ENCODE results near the gene GSDME. TPM values are rescaled to one million over a fixed set of nuclear protein-coding genes. Genes with fewer than 3 reads are reported as not detected.
A peak's percentile ranks its signal among the peaks of the same experiment; 100 is the strongest.

The GSDME gene
- total RNA-seq, 1 donor from 2014 or later: 63.7 TPM

DNA sequence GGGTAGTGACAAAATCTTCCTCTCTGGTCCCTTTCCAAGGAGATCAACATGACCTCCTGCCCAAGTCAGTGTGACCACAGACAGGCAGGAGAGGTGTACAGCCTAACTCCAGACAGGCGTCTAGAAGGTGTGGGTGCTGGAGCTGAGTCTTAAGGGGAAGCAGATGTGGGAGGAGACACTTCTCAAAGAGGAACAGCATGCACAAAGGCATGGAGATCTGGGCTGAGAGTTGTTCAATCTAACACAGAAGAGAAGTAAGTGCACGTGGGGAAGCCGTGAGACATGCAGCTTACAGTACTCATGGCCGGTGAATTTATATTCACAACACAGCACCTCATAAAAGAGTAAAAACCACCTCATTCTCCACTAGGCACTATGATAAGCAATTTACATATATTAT, 23.8 kb upstream of the GSDME start:
- FAIRE-seq: no peak

DNA sequence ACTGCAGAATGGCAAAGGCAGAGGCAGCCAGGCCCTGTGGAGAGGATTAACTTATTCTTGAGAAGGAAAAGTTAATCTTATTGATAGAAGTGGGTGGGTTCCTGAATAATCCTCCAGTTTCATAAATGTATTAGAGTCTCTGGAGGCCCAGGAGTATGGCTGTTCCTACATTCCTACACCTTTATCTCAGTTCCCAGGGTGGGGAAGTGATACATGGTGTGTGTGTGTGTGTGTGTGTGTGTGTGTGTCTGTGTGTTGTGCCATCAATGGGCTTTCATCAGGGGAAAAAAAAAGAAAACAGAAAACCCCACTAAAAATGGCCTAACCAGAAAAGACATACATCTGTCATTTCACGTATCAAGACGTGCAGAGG, 22.0 kb upstream of the GSDME start:
- FAIRE-seq: no peak
- no peaks in the 10 kb centered on the region for H3K27me3 ChIP-seq (ENCODE audit: control insufficient read depth, insufficient read depth, low read length)
- TF ChIP-seq, protein P1, sequence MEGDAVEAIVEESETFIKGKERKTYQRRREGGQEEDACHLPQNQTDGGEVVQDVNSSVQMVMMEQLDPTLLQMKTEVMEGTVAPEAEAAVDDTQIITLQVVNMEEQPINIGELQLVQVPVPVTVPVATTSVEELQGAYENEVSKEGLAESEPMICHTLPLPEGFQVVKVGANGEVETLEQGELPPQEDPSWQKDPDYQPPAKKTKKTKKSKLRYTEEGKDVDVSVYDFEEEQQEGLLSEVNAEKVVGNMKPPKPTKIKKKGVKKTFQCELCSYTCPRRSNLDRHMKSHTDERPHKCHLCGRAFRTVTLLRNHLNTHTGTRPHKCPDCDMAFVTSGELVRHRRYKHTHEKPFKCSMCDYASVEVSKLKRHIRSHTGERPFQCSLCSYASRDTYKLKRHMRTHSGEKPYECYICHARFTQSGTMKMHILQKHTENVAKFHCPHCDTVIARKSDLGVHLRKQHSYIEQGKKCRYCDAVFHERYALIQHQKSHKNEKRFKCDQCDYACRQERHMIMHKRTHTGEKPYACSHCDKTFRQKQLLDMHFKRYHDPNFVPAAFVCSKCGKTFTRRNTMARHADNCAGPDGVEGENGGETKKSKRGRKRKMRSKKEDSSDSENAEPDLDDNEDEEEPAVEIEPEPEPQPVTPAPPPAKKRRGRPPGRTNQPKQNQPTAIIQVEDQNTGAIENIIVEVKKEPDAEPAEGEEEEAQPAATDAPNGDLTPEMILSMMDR (IDR thresholded peaks at IDR 0.05; ENCODE audit: insufficient read depth, low read length, severe bottlenecking): no peak

More for the DNA sequence above, 23.8 kb upstream of the GSDME start:
- TF ChIP-seq, protein P1 (IDR thresholded peaks at IDR 0.05; ENCODE audit: insufficient read depth, low read length, severe bottlenecking): no peak
- H3K4me3 ChIP-seq (ENCODE audit: low read depth, low read length): no peak overlapping the region
- no peak for DNase-seq (ENCODE audit: low read depth)
- no peaks in the 10 kb centered on the region for H3K36me3 ChIP-seq (ENCODE audit: control insufficient read depth, insufficient read depth, low read length)
- H3K27me3 ChIP-seq (ENCODE audit: control insufficient read depth, insufficient read depth, low read length): no peaks in the 10 kb centered on the region

DNA sequence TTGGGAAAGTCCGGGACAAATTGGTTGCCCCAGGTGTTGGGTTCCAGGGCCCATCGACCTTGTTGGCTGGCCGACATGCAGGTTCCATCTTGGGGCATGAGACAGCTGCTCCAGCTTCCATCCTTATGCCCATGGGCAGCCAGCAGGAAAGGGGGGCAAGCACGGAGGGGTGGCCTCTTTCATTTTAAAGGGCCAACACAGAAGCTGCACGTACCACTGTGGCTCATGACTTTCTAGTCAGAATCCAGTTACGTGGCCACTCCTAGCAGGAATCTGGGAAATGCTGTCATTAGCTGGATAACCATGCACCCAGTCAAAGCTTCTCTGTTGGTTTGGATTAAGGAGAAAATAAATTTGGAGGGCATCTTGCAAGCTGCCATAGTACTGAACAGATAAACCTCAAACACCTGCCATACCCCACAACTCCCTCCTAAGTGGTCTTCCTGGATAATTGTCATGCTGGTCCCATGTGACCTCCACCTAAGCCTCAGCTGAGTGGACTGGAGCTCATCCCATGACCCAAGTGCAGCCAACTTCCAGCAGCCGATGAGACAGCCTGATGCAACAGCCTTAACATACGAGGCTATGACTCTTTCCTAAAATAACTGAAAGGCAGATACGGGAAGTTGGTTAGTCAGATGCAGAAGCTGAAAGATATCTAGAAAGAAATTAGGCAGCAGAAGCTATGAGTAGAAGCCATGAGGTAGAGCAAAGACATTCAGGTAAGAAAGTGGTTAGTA, 21.4 kb upstream of the GSDME start:
- TF ChIP-seq, protein P1 (IDR thresholded peaks at IDR 0.05; ENCODE audit: insufficient read depth, low read length, severe bottlenecking): no peak
- Histone ChIP-seq H3K36me3 (ENCODE audit: control insufficient read depth, insufficient read depth, low read length) (no peaks in the 10 kb centered on the region), H3K4me3 (ENCODE audit: low read depth, low read length) (no peak overlapping the region), H3K27me3 (ENCODE audit: control insufficient read depth, insufficient read depth, low read length) (no peaks in the 10 kb centered on the region)
- DNase-seq (ENCODE audit: low read depth): no peak
- peak; percentile 36 for FAIRE-seq

More for the DNA sequence above, 22.0 kb upstream of the GSDME start:
- Histone ChIP-seq H3K36me3 (ENCODE audit: control insufficient read depth, insufficient read depth, low read length) (no peaks in the 10 kb centered on the region), H3K4me3 (ENCODE audit: low read depth, low read length) (no peak overlapping the region)
- DNase-seq (ENCODE audit: low read depth): no peak

DNA sequence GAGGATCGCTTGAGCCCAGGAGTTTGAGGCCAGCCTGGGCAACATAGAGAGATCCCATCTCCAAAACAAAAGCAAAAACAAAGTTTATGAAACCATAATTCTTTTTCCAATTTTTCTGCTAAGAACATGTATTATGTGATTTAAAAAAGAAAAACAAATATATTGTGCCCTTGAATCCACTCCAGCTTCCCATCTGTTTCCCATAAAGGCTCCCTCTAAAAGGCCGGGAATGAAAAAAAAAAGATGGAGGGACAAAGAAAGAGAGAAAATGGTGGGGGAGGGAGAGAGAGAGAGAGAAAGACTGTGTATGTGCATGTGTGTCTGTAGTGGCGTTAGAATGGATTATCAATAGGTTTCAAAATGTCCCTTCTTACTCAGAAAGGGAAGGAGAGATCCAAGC, 20.5 kb upstream of the GSDME start:
- FAIRE-seq (no peak), DNase-seq (ENCODE audit: low read depth) (no peak)
- Histone ChIP-seq H3K4me3 (ENCODE audit: low read depth, low read length) (no peak overlapping the region), H3K27me3 (ENCODE audit: control insufficient read depth, insufficient read depth, low read length) (no peaks in the 10 kb centered on the region), H3K36me3 (ENCODE audit: control insufficient read depth, insufficient read depth, low read length) (no peaks in the 10 kb centered on the region)
- TF ChIP-seq, protein P1 (IDR thresholded peaks at IDR 0.05; ENCODE audit: insufficient read depth, low read length, severe bottlenecking): no peak

DNA sequence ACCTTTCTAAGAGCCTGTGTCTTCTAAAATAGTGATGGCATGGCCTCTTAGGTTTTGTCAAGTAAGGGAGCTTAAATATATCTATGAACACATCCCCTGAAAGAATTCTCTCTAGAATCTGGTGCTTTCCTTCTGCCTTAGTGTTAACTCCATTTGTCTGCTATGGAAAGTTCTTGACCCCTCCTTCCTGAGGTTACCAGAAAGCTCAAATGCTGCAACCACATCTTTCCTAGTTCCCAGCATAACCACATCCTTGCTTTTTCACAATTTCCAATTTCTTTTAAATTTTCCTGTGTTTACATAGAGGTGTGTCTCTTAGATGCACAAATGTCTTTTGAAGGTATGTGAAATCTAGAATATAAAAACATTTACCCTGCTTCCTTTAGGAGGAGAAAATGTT, 16.4 kb upstream of the GSDME start:
- DNase-seq (ENCODE audit: low read depth): no peak
- FAIRE-seq: no peak
- H3K27me3 ChIP-seq (ENCODE audit: control insufficient read depth, insufficient read depth, low read length): no peaks in the 10 kb centered on the region
- no peak overlapping the region for H3K4me3 ChIP-seq (ENCODE audit: low read depth, low read length)
- no peaks in the 10 kb centered on the region for H3K36me3 ChIP-seq (ENCODE audit: control insufficient read depth, insufficient read depth, low read length)
- TF ChIP-seq, protein P1 (IDR thresholded peaks at IDR 0.05; ENCODE audit: insufficient read depth, low read length, severe bottlenecking): no peak

DNA sequence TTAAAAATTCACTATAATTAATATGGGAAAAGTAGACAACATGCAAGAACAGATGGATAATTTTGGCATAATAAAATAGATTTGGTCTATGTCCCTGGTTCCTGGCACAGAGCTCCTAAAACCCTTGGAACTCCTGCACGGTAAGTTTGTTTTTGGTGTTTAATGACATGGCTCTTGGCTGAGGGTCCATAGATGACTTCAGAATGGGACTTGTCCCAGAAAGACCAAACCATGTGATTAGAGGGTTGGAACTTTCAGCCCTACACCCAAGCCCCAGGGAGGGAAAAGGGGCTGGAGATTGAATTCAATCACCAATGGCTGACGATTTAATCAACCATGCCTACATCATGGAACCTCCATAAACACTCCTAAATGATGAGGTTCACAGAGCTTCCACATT, 12.6 kb upstream of the GSDME start:
- FAIRE-seq (no peak), DNase-seq (ENCODE audit: low read depth) (no peak)
- no peaks in the 10 kb centered on the region for H3K36me3 ChIP-seq (ENCODE audit: control insufficient read depth, insufficient read depth, low read length)
- TF ChIP-seq, protein P1 (IDR thresholded peaks at IDR 0.05; ENCODE audit: insufficient read depth, low read length, severe bottlenecking): no peak
- H3K4me3 ChIP-seq (ENCODE audit: low read depth, low read length): no peak overlapping the region
- H3K27me3 ChIP-seq (ENCODE audit: control insufficient read depth, insufficient read depth, low read length): no peaks in the 10 kb centered on the region

Measured in bronchial epithelial cell (primary cell).